Fibroblast of mammary gland (primary cell): ENCODE measurements around the gene SEMA7A.
"Not testable (repeated sequence)": the region's sequence is repeated elsewhere in the genome, so short reads cannot be mapped to it uniquely, and the experiment has no call there.

ENCODE experiments used
- DNase-seq: peaks from one replicate; pipeline ENCODE4 v3.0.0-alpha.2; 2010; ENCODE audit warnings: low read depth
- H3K4me3 ChIP-seq: 2 replicates; pipeline ENCODE4 v1.5.1; 2011; ENCODE audit warnings: low read depth, mild to moderate bottlenecking, low read length, moderate library complexity; ENCODE audit not compliant: control insufficient read depth
- CTCF ChIP-seq: conservative IDR thresholded peaks from 2 replicates; pipeline ENCODE4 v1.5.1; 2011; ENCODE audit warnings: low read depth, low read length, inconsistent platforms; ENCODE audit not compliant: control insufficient read depth, insufficient read depth

SEMA7A gene

GRCh38 chr15:74367296-74367854 lies 66.4 kb downstream of the SEMA7A start, which contains the start of gene CYP11A1:
Gene CYP11A1, minus strand, starts transcription at chr15:74367646. Its CDS starts 61 bp downstream, at chr15:74367585.
- TF ChIP-seq CTCF: no peak
- H3K4me3 ChIP-seq: no peak within 1 kb of the TSS
- no peak for DNase-seq

- peak overlapping the region; percentile 59 for H3K4me3 ChIP-seq
- no peak for TF ChIP-seq CTCF
- DNase-seq: peak; percentile 74
These were observed 67.9 kb downstream of the SEMA7A start for GRCh38 chr15:74365598-74366445.

- TF ChIP-seq CTCF: no peak
- H3K4me3 ChIP-seq: peak overlapping the region; percentile 59
- no peak for DNase-seq
These were observed 68.7 kb downstream of the SEMA7A start for GRCh38 chr15:74364936-74365597.

- no peak for DNase-seq
- no peak overlapping the region for H3K4me3 ChIP-seq
- no peak for TF ChIP-seq CTCF
These were observed 71.3 kb downstream of the SEMA7A start for GRCh38 chr15:74362482-74362881.

- not testable (repeated sequence) for DNase-seq, H3K4me3 ChIP-seq
These were observed 72.9 kb downstream of the SEMA7A start for GRCh38 chr15:74360855-74361254.

- DNase-seq, H3K4me3 ChIP-seq: not testable (repeated sequence)
These were observed 74.4 kb downstream of the SEMA7A start for GRCh38 chr15:74359376-74359775.
